ENCODE measurements around the gene ENO2. TPM values are rescaled to one million over a fixed set of nuclear protein-coding genes. Genes with fewer than 3 reads are reported as not detected.

ENO2 gene
- total RNA-seq, 1 donor from 2014 or later: 41.8 TPM

DNA sequence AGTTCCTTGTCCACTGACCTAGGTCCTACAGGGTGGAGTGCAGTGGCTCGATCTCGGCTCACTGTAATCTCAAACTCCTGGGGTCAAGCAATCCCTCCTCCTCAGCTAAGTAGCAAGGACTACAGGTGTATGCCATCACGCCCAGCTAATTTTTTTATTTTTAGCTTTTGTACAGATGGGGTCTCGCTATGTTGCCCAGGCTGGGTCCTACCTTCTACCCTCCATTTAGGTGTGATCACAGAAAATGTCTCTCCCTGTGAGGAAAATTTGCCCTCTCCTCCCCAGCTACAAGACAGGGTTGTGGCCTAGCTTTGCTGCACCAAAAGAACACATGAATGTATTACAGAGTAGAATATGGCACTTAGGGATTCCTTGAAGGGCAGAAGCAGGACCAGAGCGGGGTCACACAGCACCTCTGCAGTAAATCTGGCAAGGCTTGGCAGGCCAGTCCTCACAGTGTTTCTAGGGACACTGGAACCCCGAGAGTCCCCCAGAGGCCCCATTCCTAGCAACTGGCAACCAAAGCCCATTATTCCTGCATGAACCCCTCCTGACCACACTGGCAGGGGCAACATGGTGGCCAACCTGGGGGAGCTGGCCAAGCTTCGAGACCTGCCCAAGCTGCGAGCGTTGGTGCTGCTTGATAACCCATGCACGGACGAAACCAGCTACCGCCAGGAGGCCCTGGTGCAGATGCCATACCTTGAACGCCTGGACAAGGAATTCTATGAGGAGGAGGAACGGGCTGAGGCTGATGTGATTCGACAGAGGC, 2.0 kb upstream of the ENO2 start:
- H3K27ac ChIP-seq: no peak overlapping the region
- no peak for TF ChIP-seq CTCF (IDR thresholded peaks at IDR 0.05)

DNA sequence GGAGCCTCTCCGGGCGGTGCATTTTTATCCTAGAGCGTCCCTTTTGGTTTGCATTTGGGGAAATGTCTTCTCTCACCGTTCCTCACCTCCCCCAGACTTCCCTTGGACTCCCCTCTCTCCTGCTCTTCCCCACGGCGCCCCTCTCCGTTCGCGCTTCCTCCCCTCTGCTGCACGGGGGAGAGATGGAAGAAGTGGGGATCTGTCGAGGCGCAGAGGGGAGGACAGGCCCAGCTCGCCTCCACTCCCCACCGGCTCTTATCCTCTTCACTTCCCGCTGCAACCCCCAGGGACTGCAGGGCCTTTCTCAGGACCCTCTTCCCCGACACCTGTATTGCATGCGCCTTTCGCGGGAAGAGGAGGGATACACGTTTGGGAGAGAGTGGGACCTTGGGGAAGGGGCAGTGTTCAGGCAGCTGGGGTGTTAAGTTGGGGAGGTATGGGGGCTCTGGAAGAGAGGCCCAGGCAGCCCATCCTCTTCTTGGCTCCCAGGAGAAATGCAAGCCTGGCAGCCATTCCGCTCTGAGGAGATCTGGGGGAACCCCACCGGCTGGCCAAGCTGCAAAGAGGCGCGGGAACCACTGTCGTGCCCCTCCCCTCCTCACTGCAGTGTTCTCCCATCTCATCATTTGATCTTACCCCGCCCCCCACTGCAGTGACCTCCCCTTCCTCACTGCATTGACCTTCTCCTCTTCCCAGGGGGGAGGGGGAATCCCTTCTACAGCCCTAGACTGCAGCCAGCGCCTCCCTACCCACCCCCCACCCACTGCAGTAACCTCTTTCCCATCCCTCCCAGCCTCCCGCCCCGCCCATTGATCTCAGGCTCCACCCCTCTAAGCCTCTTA, 788 bp downstream of the ENO2 start:
- TF ChIP-seq CTCF (IDR thresholded peaks at IDR 0.05): no peak
- Histone ChIP-seq H3K36me3 (no peaks in the 10 kb centered on the region), H3K27ac (peak overlapping the region; percentile 80), H3K27me3 (no peaks in the 10 kb centered on the region), H3K9me3 (no peaks in the 10 kb centered on the region), H3K4me3 (peak overlapping the region; percentile 62), H3K4me1 (peaks cover 6% of the 10 kb centered on the region)
- intact Hi-C loops (cut with DNase I): no loop called here
- ATAC-seq (peak; percentile 5), DNase-seq (no peak)

More for the DNA sequence above, 2.0 kb upstream of the ENO2 start:
- no peaks in the 10 kb centered on the region for H3K9me3 ChIP-seq
- no peak for DNase-seq
- no peak overlapping the region for H3K4me3 ChIP-seq
- intact Hi-C loops (cut with DNase I): no loop called here
- H3K27me3 ChIP-seq: no peaks in the 10 kb centered on the region
- peaks cover 6% of the 10 kb centered on the region for H3K4me1 ChIP-seq
- no peaks in the 10 kb centered on the region for H3K36me3 ChIP-seq
- no peak for ATAC-seq

DNA sequence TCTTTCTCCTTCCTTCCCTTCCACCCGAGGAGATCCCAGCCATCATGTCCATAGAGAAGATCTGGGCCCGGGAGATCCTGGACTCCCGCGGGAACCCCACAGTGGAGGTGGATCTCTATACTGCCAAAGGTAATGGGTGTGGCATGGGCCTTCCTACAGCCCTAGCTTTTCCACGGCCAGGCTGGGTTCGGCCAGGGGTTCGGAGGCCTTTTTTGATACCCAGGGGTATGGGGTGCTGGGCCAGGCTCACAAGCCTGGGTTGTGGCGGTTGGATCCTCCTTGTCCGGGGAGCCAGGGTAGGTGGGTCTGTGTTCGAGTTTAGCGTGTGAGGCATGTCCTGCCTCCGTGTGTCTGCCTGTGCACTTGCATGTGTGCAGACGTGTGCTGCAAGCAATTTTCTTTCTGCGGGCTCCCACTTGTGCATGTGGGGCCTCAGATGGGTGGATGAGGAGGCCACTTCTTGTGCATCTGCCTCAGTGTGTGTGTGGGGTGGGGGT, 1.5 kb downstream of the ENO2 start:
- H3K27ac ChIP-seq: no peak overlapping the region
- peaks cover 6% of the 10 kb centered on the region for H3K4me1 ChIP-seq
- no peak for TF ChIP-seq CTCF (IDR thresholded peaks at IDR 0.05)
- H3K27me3 ChIP-seq: no peaks in the 10 kb centered on the region
- DNase-seq: no peak
- H3K36me3 ChIP-seq: no peaks in the 10 kb centered on the region
- H3K9me3 ChIP-seq: no peaks in the 10 kb centered on the region
- ATAC-seq: no peak
- intact Hi-C loops (cut with DNase I): no loop called here
- H3K4me3 ChIP-seq: no peak overlapping the region

DNA sequence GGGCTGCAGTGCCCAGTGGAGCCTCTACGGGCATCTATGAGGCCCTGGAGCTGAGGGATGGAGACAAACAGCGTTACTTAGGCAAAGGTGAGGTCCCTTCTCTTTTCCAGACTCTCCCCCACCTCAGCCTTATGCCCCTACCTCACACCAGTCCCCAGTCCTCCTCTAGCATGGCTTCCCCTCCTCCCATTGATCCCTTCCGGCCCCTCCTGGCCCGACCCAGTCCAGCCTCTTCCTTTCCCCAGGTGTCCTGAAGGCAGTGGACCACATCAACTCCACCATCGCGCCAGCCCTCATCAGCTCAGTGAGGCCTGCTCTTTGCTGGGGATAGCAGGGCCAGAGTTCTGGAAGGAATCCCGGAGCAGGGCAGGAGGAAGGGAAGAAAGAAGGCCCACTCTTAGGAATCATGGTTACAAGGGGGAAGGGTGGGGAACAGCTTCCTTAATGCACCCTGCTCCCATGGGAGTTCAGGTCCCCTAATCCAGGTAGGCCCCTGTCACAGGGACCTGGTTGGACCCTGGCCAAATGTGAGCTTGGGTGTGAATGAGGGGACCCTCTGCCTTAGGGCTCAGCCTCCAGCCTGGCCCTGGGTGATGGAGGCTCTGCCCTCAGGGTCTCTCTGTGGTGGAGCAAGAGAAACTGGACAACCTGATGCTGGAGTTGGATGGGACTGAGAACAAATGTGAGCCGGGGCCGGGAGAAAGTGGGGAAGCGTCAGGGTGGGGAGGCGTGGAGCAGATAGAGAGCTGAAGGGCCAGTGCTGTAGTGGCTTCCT, 2.2 kb downstream of the ENO2 start:
- intact Hi-C loops (cut with DNase I): no loop called here
- H3K27ac ChIP-seq: no peak overlapping the region
- H3K36me3 ChIP-seq: no peaks in the 10 kb centered on the region

More for the DNA sequence above, 2.2 kb downstream of the ENO2 start:
- no peaks in the 10 kb centered on the region for H3K27me3 ChIP-seq
- H3K4me1 ChIP-seq: peaks cover 6% of the 10 kb centered on the region
- ATAC-seq (no peak), DNase-seq (no peak)
- TF ChIP-seq CTCF (IDR thresholded peaks at IDR 0.05): no peak
- H3K9me3 ChIP-seq: no peaks in the 10 kb centered on the region
- H3K4me3 ChIP-seq: no peak overlapping the region
